Natural killer cell treated with Interleukin-12 subunit alpha and Interleukin-12 subunit beta and Interleukin-15 and Interleukin-18, amount 100 ng/mL, for 72 hours (primary cell): ENCODE data around the gene ST3GAL4. TPM values are rescaled to one million over a fixed set of nuclear protein-coding genes. Genes with fewer than 3 reads are reported as not detected.
"Not testable (repeated sequence)": the region's sequence is repeated elsewhere in the genome, so short reads cannot be mapped to it uniquely, and the experiment has no call there.

ENCODE experiments used
- ATAC-seq, 2 donors: fragments of 150-1000 bp; cut with Tn5 transposase in 1 of 2; sonication (Bioruptor Pico), chemical (Tn5 transposase) in 1 of 2; 2 replicates each; pipeline ENCODE4 v1.10.0; 2021
- DNase-seq: peaks from one replicate; pipeline ENCODE4 v3.0.0; 2022; ENCODE audit warnings: low spot score
- H3K27ac Mint-ChIP-seq, 2 donors: 1 replicate in 1 of 2; 2 replicates in 1 of 2; pipeline ENCODE4 v1.8.0; 2022; ENCODE audit warnings: mixed read lengths in 2 of 2, mild to moderate bottlenecking in 1 of 2, moderate library complexity in 1 of 2
- H3K27me3 Mint-ChIP-seq, 2 donors: 1 replicate in 1 of 2; 2 replicates in 1 of 2; pipeline ENCODE4 v1.8.0; 2022; ENCODE audit warnings: mixed read lengths in 2 of 2
- H3K36me3 Mint-ChIP-seq: one replicate; pipeline ENCODE4 v1.8.0; 2022; ENCODE audit warnings: mixed read lengths
- H3K4me1 Mint-ChIP-seq, 2 donors: 1 replicate in 1 of 2; 2 replicates in 1 of 2; pipeline ENCODE4 v1.8.0; 2022; ENCODE audit warnings: low read depth in 2 of 2, mixed read lengths in 2 of 2, mild to moderate bottlenecking in 1 of 2
- H3K4me3 Mint-ChIP-seq: one replicate; pipeline ENCODE4 v1.8.0; 2022; ENCODE audit warnings: mixed read lengths
- H3K9me3 Mint-ChIP-seq: 2 replicates; pipeline ENCODE4 v1.8.0; 2022; ENCODE audit warnings: mixed read lengths
- total RNA-seq, 2 donors: library from RNA; stranded (reverse); gene quantifications; one replicate each; pipeline ENCODE4 v1.2.3, GENCODE V29; 2022

ST3GAL4 gene
- total RNA-seq, 2 donors from 2014 or later, result 60.4 to 60.9 TPM

GRCh38 chr11:126383339-126384335, 28.2 kb downstream of the ST3GAL4 start:
- no peaks in the 10 kb centered on the region for H3K27me3 Mint-ChIP-seq
- peaks cover 6 to 25% of the 10 kb centered on the region in 2 donors for H3K4me1 Mint-ChIP-seq
- no peak overlapping the region for H3K27ac Mint-ChIP-seq
- DNase-seq, result no peak
- H3K9me3 Mint-ChIP-seq, result no peaks in the 10 kb centered on the region
- H3K4me3 Mint-ChIP-seq, result no peak overlapping the region
- H3K36me3 Mint-ChIP-seq, result no peaks in the 10 kb centered on the region
- ATAC-seq, result no peak

- Mint-ChIP-seq H3K4me1 (peaks cover 6 to 23% of the 10 kb centered on the region in 2 donors), H3K4me3 (no peak overlapping the region), H3K9me3 (no peaks in the 10 kb centered on the region), H3K36me3 (no peaks in the 10 kb centered on the region), H3K27ac (no peak overlapping the region), H3K27me3 (no peaks in the 10 kb centered on the region)
- peak in 1 of 2 donors; percentile 4 for ATAC-seq
- no peak for DNase-seq
Measured at GRCh38 chr11:126384449-126385070, 29.1 kb downstream of the ST3GAL4 start.

GRCh38 chr11:126385991-126386728, 30.7 kb downstream of the ST3GAL4 start:
- no peaks in the 10 kb centered on the region for H3K36me3 Mint-ChIP-seq
- no peaks in the 10 kb centered on the region for H3K9me3 Mint-ChIP-seq
- H3K27ac Mint-ChIP-seq, result peak overlapping the region; percentile 63 to 84
- H3K4me3 Mint-ChIP-seq, result peak overlapping the region; percentile 8
- peaks cover 18 to 33% of the 10 kb centered on the region in 2 donors for H3K4me1 Mint-ChIP-seq
- ATAC-seq (peak; percentile 6 to 17), DNase-seq (no peak)
- H3K27me3 Mint-ChIP-seq, result no peaks in the 10 kb centered on the region

GRCh38 chr11:126386729-126387071, 31.2 kb downstream of the ST3GAL4 start:
- H3K27me3 Mint-ChIP-seq, H3K36me3 Mint-ChIP-seq, H3K9me3 Mint-ChIP-seq, DNase-seq: not testable (repeated sequence)
- peaks cover 23 to 38% of the 10 kb centered on the region in 2 donors for H3K4me1 Mint-ChIP-seq
- peak overlapping the region; percentile 8 for H3K4me3 Mint-ChIP-seq
- peak overlapping the region; percentile 63 to 84 for H3K27ac Mint-ChIP-seq
- peak; percentile 16 to 26 for ATAC-seq

DNA sequence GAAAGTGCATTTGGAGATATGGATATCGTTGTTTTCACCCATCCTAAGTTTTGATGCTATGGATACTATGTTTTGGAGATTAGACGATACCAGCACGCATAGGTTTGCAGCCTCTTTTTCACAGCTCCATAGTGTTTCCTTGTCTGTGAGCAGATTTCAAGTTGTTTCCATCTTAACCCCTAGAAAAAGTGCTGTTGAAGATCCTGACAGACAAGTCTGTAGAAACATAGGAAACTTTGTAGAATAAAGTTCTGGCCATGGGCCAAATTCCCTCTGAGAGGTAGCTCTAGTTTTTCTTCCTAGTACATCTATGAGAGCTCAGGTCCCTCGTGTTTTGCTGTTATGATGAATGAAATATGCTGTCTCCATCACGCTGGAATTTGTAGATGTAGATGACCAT, 32.4 kb downstream of the ST3GAL4 start:
- Mint-ChIP-seq H3K27ac (no peak overlapping the region), H3K4me3 (no peak overlapping the region), H3K9me3 (no peaks in the 10 kb centered on the region), H3K27me3 (no peaks in the 10 kb centered on the region), H3K36me3 (no peaks in the 10 kb centered on the region), H3K4me1 (peaks cover 35 to 49% of the 10 kb centered on the region in 2 donors)
- DNase-seq, result no peak
- ATAC-seq, result no peak

DNA sequence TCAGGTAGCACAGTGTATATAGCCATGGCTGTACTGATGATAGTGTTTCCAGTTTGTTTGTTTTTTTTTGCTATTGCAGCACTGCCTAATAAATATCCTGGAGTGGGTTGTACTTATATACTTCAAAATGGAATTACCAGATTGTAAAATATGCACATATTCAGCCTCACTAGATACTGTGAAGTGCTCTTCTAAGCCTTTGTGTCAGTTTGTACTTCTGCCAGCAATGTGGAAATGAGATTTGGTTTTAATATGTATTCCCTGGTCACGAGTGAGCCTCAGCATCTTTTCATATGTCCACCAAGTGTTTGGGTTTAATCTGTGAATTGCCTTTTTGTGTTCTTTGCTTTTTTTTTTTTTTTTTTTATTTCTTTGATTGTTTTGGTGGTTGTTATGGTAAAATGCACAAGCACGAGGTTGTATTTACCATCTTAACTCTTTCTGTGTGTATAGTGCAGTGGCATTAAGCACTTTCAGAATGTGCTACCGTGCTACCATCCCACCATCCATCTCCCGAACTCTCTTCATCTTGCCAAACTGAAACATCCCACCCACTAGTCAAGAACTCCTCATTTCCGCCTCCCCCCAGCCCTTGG, 34.9 kb downstream of the ST3GAL4 start:
- Mint-ChIP-seq H3K27me3 (no peaks in the 10 kb centered on the region), H3K4me3 (peak overlapping the region; percentile 26), H3K36me3 (no peaks in the 10 kb centered on the region), H3K9me3 (no peaks in the 10 kb centered on the region), H3K27ac (peak overlapping the region in 1 of 2 donors; percentile 57), H3K4me1 (peaks cover 39 to 57% of the 10 kb centered on the region in 2 donors)
- ATAC-seq (no peak), DNase-seq (no peak)

DNA sequence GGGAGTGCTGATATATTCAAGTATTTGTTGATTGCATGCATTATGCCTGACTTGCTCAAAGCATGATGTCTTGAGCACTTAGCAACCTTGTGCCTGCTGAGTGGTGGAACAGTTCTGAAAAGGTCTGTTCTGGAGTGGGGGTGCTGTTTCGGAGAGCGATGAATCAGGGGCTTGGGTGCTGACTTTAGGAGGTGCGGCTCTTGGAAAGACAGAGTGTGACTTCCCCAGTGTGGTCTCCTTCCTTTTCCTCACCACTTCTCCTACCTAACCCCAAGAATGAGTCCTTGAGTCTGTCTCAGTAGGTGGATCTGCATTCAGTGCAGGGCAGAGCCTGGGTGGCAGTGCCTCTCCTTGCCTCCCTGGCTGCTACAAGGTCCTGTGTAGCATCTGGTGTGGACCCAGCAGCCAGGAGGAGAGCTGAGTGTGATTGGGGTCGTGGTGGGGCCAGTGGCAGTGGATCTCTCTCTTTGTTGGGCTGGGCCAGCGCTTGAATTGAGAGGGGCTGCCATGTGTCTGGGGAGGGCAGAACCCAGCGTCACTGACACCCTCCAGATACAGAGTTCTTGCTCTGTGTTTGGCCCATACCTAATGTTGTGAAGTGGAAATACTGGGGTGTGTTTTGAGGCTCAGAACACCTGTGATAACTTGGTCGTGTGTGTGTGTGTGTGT, 35.9 kb downstream of the ST3GAL4 start:
- H3K36me3 Mint-ChIP-seq, result no peaks in the 10 kb centered on the region
- no peaks in the 10 kb centered on the region for H3K27me3 Mint-ChIP-seq
- H3K9me3 Mint-ChIP-seq, result no peaks in the 10 kb centered on the region
- H3K4me1 Mint-ChIP-seq, result peaks cover 33 to 50% of the 10 kb centered on the region in 2 donors
- H3K4me3 Mint-ChIP-seq, result peak overlapping the region; percentile 26
- ATAC-seq, result peak in 1 of 2 donors; percentile 3
- DNase-seq, result no peak
- peak overlapping the region; percentile 57 to 85 for H3K27ac Mint-ChIP-seq

GRCh38 chr11:126391970-126392632, 36.6 kb downstream of the ST3GAL4 start:
- peak overlapping the region; percentile 62 for H3K4me3 Mint-ChIP-seq
- H3K36me3 Mint-ChIP-seq, result no peaks in the 10 kb centered on the region
- ATAC-seq, result peak in 1 of 2 donors; percentile 62
- H3K9me3 Mint-ChIP-seq, result no peaks in the 10 kb centered on the region
- H3K27ac Mint-ChIP-seq, result peak overlapping the region; percentile 80 to 85
- H3K4me1 Mint-ChIP-seq, result peaks cover 36 to 48% of the 10 kb centered on the region in 2 donors
- DNase-seq, result no peak
- H3K27me3 Mint-ChIP-seq, result no peaks in the 10 kb centered on the region

GRCh38 chr11:126392633-126393013, 37.1 kb downstream of the ST3GAL4 start:
- ATAC-seq (peak; percentile 43 to 53), DNase-seq (no peak)
- peak overlapping the region; percentile 80 to 85 for H3K27ac Mint-ChIP-seq
- H3K9me3 Mint-ChIP-seq, result no peaks in the 10 kb centered on the region
- peaks cover 41 to 49% of the 10 kb centered on the region in 2 donors for H3K4me1 Mint-ChIP-seq
- H3K27me3 Mint-ChIP-seq, result no peaks in the 10 kb centered on the region
- peak overlapping the region; percentile 62 for H3K4me3 Mint-ChIP-seq
- H3K36me3 Mint-ChIP-seq, result no peaks in the 10 kb centered on the region

- peak overlapping the region; percentile 80 to 85 for H3K27ac Mint-ChIP-seq
- no peaks in the 10 kb centered on the region for H3K36me3 Mint-ChIP-seq
- no peaks in the 10 kb centered on the region for H3K27me3 Mint-ChIP-seq
- peaks cover 41 to 46% of the 10 kb centered on the region in 2 donors for H3K4me1 Mint-ChIP-seq
- H3K4me3 Mint-ChIP-seq, result peak overlapping the region; percentile 62
- ATAC-seq, result no peak
- no peak for DNase-seq
- H3K9me3 Mint-ChIP-seq, result no peaks in the 10 kb centered on the region
Measured at GRCh38 chr11:126393143-126393542, 37.7 kb downstream of the ST3GAL4 start.

DNA sequence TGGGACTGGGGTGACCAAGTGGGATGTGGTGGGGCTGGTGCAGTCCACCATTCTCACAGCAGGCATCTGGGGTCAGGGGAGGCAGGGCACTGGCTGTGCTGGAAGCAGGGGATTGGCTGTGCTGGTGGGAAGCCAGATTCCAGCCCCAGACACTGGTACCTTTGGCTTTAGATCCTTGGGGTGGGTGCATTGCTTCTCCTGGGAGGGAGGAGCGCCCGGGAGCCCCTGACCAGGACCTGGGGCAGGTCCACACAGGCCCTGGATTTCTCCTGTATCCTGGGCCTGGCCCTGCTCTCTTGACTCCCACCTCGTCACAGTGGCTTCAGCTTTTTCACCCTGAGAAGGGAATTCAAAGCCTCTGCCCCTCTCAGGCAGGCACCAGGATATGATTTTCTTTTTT, 38.5 kb downstream of the ST3GAL4 start:
- no peak for DNase-seq

GRCh38 chr11:126394634-126395072, 39.2 kb downstream of the ST3GAL4 start:
- not testable (repeated sequence) for H3K4me3 Mint-ChIP-seq, H3K9me3 Mint-ChIP-seq, DNase-seq, H3K36me3 Mint-ChIP-seq, ATAC-seq, H3K27me3 Mint-ChIP-seq
- peak overlapping the region in 1 of 2 donors; percentile 53 for H3K27ac Mint-ChIP-seq
- peaks cover 41 to 44% of the 10 kb centered on the region in 2 donors for H3K4me1 Mint-ChIP-seq

More for the DNA sequence above, 38.5 kb downstream of the ST3GAL4 start:
- Mint-ChIP-seq H3K27me3 (no peaks in the 10 kb centered on the region), H3K4me1 (peaks cover 41 to 44% of the 10 kb centered on the region in 2 donors), H3K36me3 (no peaks in the 10 kb centered on the region), H3K4me3 (no peak overlapping the region), H3K27ac (peak overlapping the region in 1 of 2 donors; percentile 53), H3K9me3 (no peaks in the 10 kb centered on the region)
- ATAC-seq, result no peak
